Stimulated activated CD4-positive, alpha-beta T cell treated with anti-CD3 and anti-CD28 coated beads, Interleukin-1b, Interleukin-23, amount 100 ng/mL, for 4 hours (primary cell): ENCODE results near the gene HGS.
"Not testable (repeated sequence)": the region's sequence is repeated elsewhere in the genome, so short reads cannot be mapped to it uniquely, and the experiment has no call there.

Experiments used
- DNase-seq, 2 donors: peaks; one replicate each; pipeline ENCODE4 v3.0.0-alpha.2; 2020; ENCODE audit warnings: low read depth in 2 of 2

Gene HGS

GRCh38 chr17:81717049-81717765 lies 33.4 kb downstream of the HGS start:
- DNase-seq: no peak

- DNase-seq: no peak
Observed at GRCh38 chr17:81717766-81718089, 33.9 kb downstream of the HGS start.

GRCh38 chr17:81719410-81720266 lies 35.8 kb downstream of the HGS start:
- no peak for DNase-seq

- no peak for DNase-seq
Observed at GRCh38 chr17:81720267-81721071, 36.7 kb downstream of the HGS start.

GRCh38 chr17:81722184-81723120 lies 38.6 kb downstream of the HGS start:
- DNase-seq: no peak

GRCh38 chr17:81723651-81724209 lies 39.9 kb downstream of the HGS start:
- no peak for DNase-seq

- no peak for DNase-seq
Observed at GRCh38 chr17:81725439-81725838, 41.6 kb downstream of the HGS start.

- DNase-seq: no peak
Observed at GRCh38 chr17:81726004-81726403, 42.2 kb downstream of the HGS start.

GRCh38 chr17:81727324-81728031 lies 43.7 kb downstream of the HGS start:
- no peak for DNase-seq

- peak; percentile 45 to 61 for DNase-seq
Observed at GRCh38 chr17:81733507-81734404, 49.9 kb downstream of the HGS start.

GRCh38 chr17:81734405-81735263 lies 50.8 kb downstream of the HGS start:
- no peak for DNase-seq

- no peak for DNase-seq
Observed at GRCh38 chr17:81735264-81736102, 51.7 kb downstream of the HGS start.

GRCh38 chr17:81737947-81738800 lies 54.4 kb downstream of the HGS start:
- DNase-seq: no peak

- DNase-seq: no peak
Observed at GRCh38 chr17:81738801-81739393, 55.1 kb downstream of the HGS start.

GRCh38 chr17:81739593-81739992 lies 55.8 kb downstream of the HGS start:
- DNase-seq: not testable (repeated sequence)

GRCh38 chr17:81740395-81740961 lies 56.7 kb downstream of the HGS start:
- DNase-seq: no peak
